H1 (cell line): ENCODE data around the gene CREBL2.

Experiments
- CBX5 ChIP-seq: fragments of 300-800, 300-1000 bp; sonication (generic); IDR thresholded peaks from 2 replicates; pipeline ENCODE4 v1.7.1; 2016; ENCODE audit warnings: antibody characterized with exemption, low read length, low read depth
- EGR1 ChIP-seq: IDR thresholded peaks from 2 replicates; pipeline ENCODE4 v1.6.1; 2011; ENCODE audit warnings: low read depth, low read length, borderline replicate concordance
- KDM5A ChIP-seq: fragments of 200-600 bp; IDR thresholded peaks from 2 replicates; pipeline ENCODE4 v1.7.1; 2012; ENCODE audit warnings: mild to moderate bottlenecking, low read length, inconsistent platforms, mixed read lengths
- NRF1 ChIP-seq: IDR thresholded peaks from 2 replicates; pipeline ENCODE4 v1.6.1; 2011; ENCODE audit warnings: mild to moderate bottlenecking, low read depth, low read length, improper control_type of control experiment
- POLR2A ChIP-seq, 2 experiments: IDR thresholded peaks; 1 replicate in 1 of 2; 2 replicates in 1 of 2; pipeline ENCODE4 v1.6.1; 2011; ENCODE audit warnings: low read depth in 2 of 2, low read length in 2 of 2, mild to moderate bottlenecking in 2 of 2; ENCODE audit errors: control extremely low read depth in 1 of 2
- POLR2AphosphoS5 ChIP-seq: IDR thresholded peaks from 2 replicates; pipeline ENCODE4 v1.6.1; 2011; ENCODE audit warnings: low read depth, low read length
- RAD21 ChIP-seq, 2 experiments: IDR thresholded peaks in 1 of 2; conservative IDR thresholded peaks in 1 of 2; 2 replicates each; pipeline ENCODE4 v1.6.1; 2011; ENCODE audit warnings: low read depth in 2 of 2, low read length in 2 of 2, improper control_type of control experiment in 1 of 2, inconsistent platforms in 1 of 2, mild to moderate bottlenecking in 1 of 2, moderate library complexity in 1 of 2
- RBBP5 ChIP-seq: IDR thresholded peaks from 2 replicates; pipeline ENCODE4 v1.7.1; 2012; ENCODE audit warnings: low read depth, mild to moderate bottlenecking, inconsistent platforms, low read length, moderate library complexity, borderline replicate concordance
- SIN3A ChIP-seq, 2 experiments: IDR thresholded peaks in 1 of 2; conservative IDR thresholded peaks in 1 of 2; 2 replicates each; pipeline ENCODE4 v1.6.1; 2011 to 2012; ENCODE audit warnings: low read length in 2 of 2, improper control_type of control experiment in 1 of 2, low read depth in 1 of 2, mild to moderate bottlenecking in 1 of 2
- SP1 ChIP-seq: IDR thresholded peaks from 2 replicates; pipeline ENCODE4 v1.6.1; 2011; ENCODE audit warnings: low read depth, low read length
- SRF ChIP-seq: IDR thresholded peaks from 2 replicates; pipeline ENCODE4 v1.6.1; 2011; ENCODE audit warnings: mild to moderate bottlenecking, low read depth, low read length, moderate library complexity
- TF ChIP-seq, protein P1 (sequence below): IDR thresholded peaks from 2 replicates; pipeline ENCODE4 v1.6.1; 2012; ENCODE audit warnings: inconsistent platforms
- TF ChIP-seq, protein P2 (sequence below), 3 experiments: IDR thresholded peaks; 1 replicate in 2 of 3; 2 replicates in 1 of 3; pipeline versions ENCODE4 v1.5.1 to v1.6.1; 2011; ENCODE audit warnings: low read length in 3 of 3, mild to moderate bottlenecking in 3 of 3, inconsistent platforms in 2 of 3, low read depth in 1 of 3, moderate library complexity in 1 of 3; ENCODE audit not compliant: insufficient read depth in 1 of 3; ENCODE audit errors: control extremely low read depth in 1 of 3
- TF ChIP-seq, protein P3 (sequence below): IDR thresholded peaks from 2 replicates; pipeline ENCODE4 v1.6.1; 2011; ENCODE audit warnings: low read depth, mild to moderate bottlenecking, low read length; ENCODE audit not compliant: insufficient read depth

DNA sequence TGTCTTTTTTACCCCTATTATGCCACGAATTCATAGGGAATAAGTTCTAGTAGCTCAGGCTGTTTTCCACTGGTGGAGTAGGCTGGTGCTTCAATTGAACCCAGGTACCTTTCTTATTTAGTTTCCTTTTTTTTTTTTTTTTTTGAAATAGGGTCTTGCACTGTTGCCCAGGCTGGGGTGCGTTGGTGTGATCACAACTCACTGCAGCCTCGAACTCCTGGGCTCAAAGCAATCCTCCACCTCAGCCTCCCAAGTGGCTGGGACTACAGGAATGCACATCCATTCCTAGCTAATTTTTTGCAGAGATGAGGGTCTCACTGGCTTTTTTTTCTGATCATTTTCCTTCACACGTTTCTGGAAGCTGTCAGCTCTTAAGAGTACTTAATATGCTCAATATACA lies 2.7 kb downstream of the CREBL2 start:
- TF ChIP-seq NRF1 = no peak
- no peak for TF ChIP-seq RAD21 (IDR thresholded peaks at IDR 0.05 in 1 of 2, conservative IDR thresholded peaks at IDR 0.05 in 1 of 2; ENCODE audit: low read depth in 2 of 2, low read length in 2 of 2)
- TF ChIP-seq POLR2A (IDR thresholded peaks at IDR 0.05; ENCODE audit: control extremely low read depth in 1 of 2, low read depth in 2 of 2, low read length in 2 of 2) = no peak
- TF ChIP-seq, protein P1, sequence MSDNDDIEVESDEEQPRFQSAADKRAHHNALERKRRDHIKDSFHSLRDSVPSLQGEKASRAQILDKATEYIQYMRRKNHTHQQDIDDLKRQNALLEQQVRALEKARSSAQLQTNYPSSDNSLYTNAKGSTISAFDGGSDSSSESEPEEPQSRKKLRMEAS = no peak
- TF ChIP-seq, protein P2, sequence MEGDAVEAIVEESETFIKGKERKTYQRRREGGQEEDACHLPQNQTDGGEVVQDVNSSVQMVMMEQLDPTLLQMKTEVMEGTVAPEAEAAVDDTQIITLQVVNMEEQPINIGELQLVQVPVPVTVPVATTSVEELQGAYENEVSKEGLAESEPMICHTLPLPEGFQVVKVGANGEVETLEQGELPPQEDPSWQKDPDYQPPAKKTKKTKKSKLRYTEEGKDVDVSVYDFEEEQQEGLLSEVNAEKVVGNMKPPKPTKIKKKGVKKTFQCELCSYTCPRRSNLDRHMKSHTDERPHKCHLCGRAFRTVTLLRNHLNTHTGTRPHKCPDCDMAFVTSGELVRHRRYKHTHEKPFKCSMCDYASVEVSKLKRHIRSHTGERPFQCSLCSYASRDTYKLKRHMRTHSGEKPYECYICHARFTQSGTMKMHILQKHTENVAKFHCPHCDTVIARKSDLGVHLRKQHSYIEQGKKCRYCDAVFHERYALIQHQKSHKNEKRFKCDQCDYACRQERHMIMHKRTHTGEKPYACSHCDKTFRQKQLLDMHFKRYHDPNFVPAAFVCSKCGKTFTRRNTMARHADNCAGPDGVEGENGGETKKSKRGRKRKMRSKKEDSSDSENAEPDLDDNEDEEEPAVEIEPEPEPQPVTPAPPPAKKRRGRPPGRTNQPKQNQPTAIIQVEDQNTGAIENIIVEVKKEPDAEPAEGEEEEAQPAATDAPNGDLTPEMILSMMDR (IDR thresholded peaks at IDR 0.05; ENCODE audit: control extremely low read depth in 1 of 3, insufficient read depth in 1 of 3, low read depth in 1 of 3, low read length in 3 of 3) = no peak
- no peak for TF ChIP-seq SP1
- TF ChIP-seq SIN3A (conservative IDR thresholded peaks at IDR 0.05 in 1 of 2, IDR thresholded peaks at IDR 0.05 in 1 of 2; ENCODE audit: low read depth in 1 of 2, low read length in 2 of 2) = no peak
- no peak for TF ChIP-seq POLR2AphosphoS5
- TF ChIP-seq SRF = no peak
- no peak for TF ChIP-seq CBX5
- TF ChIP-seq, protein P3, sequence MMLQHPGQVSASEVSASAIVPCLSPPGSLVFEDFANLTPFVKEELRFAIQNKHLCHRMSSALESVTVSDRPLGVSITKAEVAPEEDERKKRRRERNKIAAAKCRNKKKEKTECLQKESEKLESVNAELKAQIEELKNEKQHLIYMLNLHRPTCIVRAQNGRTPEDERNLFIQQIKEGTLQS = no peak
- no peak for TF ChIP-seq RBBP5
- TF ChIP-seq KDM5A = no peak
- TF ChIP-seq EGR1 = no peak
